ENCODE results near the gene PYGB.

DNA sequence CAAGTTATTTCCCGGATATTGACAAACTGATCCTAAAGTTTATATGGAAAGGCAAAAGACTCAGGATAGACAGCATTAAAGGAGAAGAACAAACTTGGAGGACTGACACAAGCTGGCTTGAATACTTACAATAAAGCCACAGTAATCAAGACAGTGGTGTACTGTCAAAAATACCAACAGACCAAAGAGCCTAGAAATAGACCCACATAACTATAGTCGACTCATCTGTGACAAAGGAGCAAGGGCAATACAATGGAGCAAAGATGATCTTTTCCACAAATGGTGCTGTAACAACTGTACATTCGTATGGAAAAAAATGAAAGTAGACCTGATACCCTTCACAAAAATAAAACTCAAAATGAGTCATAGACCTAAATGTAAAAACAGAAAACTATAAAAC is 96.7 kb downstream of the PYGB start:
- TF ChIP-seq, protein P1, sequence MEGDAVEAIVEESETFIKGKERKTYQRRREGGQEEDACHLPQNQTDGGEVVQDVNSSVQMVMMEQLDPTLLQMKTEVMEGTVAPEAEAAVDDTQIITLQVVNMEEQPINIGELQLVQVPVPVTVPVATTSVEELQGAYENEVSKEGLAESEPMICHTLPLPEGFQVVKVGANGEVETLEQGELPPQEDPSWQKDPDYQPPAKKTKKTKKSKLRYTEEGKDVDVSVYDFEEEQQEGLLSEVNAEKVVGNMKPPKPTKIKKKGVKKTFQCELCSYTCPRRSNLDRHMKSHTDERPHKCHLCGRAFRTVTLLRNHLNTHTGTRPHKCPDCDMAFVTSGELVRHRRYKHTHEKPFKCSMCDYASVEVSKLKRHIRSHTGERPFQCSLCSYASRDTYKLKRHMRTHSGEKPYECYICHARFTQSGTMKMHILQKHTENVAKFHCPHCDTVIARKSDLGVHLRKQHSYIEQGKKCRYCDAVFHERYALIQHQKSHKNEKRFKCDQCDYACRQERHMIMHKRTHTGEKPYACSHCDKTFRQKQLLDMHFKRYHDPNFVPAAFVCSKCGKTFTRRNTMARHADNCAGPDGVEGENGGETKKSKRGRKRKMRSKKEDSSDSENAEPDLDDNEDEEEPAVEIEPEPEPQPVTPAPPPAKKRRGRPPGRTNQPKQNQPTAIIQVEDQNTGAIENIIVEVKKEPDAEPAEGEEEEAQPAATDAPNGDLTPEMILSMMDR (IDR thresholded peaks at IDR 0.05), result no peak
- no peak for TF ChIP-seq EZH2 (IDR thresholded peaks at IDR 0.05; ENCODE audit: borderline replicate concordance, insufficient read depth, low read depth, low read length, poor library complexity, severe bottlenecking)

Measured in B cell (primary cell).